Esophagus squamous epithelium (tissue), 5 donors: ENCODE measurements around the gene KLLN. TPM values are rescaled to one million over a fixed set of nuclear protein-coding genes. Genes with fewer than 3 reads are reported as not detected.
"Not testable (repeated sequence)": the region's sequence is repeated elsewhere in the genome, so short reads cannot be mapped to it uniquely, and the experiment has no call there.

Experiments
- DNase-seq: peaks from one replicate; lab custom pipeline; 2025; lab: John Stamatoyannopoulos, UW
- H3K27ac ChIP-seq, 4 donors: fragments of 200-600 bp; sonication (generic); one replicate each; pipeline ENCODE4 v1.5.1; 2016 to 2019; ENCODE audit warnings: mild to moderate bottlenecking in 1 of 4
- H3K27me3 ChIP-seq, 4 donors: fragments of 200-600 bp; sonication (generic); 1 replicate in 3 of 4; 2 replicates in 1 of 4; pipeline versions ENCODE4 v1.5.1 to v1.6.0; 2017 to 2021; ENCODE audit warnings: antibody characterized with exemption in 1 of 4
- H3K36me3 ChIP-seq, 3 donors: fragments of 200-600 bp; sonication (generic); one replicate each; pipeline ENCODE4 v1.5.1; 2016 to 2019
- H3K4me1 ChIP-seq, 3 donors: fragments of 200-600 bp; sonication (generic); one replicate each; pipeline ENCODE4 v1.5.1; 2017 to 2019
- H3K4me3 ChIP-seq, 4 donors: fragments of 200-600 bp; sonication (generic); 1 replicate in 3 of 4; 2 replicates in 1 of 4; pipeline ENCODE4 v1.5.1; 2016 to 2019; ENCODE audit warnings: mild to moderate bottlenecking in 2 of 4, moderate library complexity in 1 of 4
- H3K9me3 ChIP-seq, 3 donors: fragments of 200-600 bp; sonication (generic); one replicate each; pipeline ENCODE4 v1.5.1; 2016 to 2019
- POLR2A ChIP-seq, 4 donors: fragments of 450-650 bp; IDR thresholded peaks; one replicate each; pipeline ENCODE4 v1.6.1; 2017; ENCODE audit warnings: antibody characterized with exemption in 4 of 4, mild to moderate bottlenecking in 4 of 4, moderate library complexity in 3 of 4
- WGBS, 2 donors: methylation state at CpG; one replicate each; pipeline ENCODE4 v1.1.5; 2018; 5-methylcytosine and 5-hydroxymethylcytosine counted together
- intact Hi-C: fragments of 100-400 bp; cut with DNase I; formaldehyde crosslinking; loops from one replicate; pipeline ENCODE4 v1.15.0; 2022
- total RNA-seq, 4 donors: library from RNA; depleted of rRNA; stranded (reverse); fragments of >200 nt; gene quantifications; one replicate each; pipeline ENCODE4 v1.1.0, GENCODE V29; 2016
- TF ChIP-seq, protein P1 (sequence below), 6 experiments: fragments of 450-650 bp in 4 of 6; fragments of 200-600 bp in 2 of 6; sonication (generic) in 2 of 6; IDR thresholded peaks; one replicate each; pipeline ENCODE4 v1.5.1; 2016 to 2019; ENCODE audit warnings: antibody characterized with exemption in 6 of 6, mild to moderate bottlenecking in 4 of 6, moderate library complexity in 4 of 6
- donor health status: DM: yes; HTN: yes; CAD: no.

KLLN gene
- total RNA-seq, 4 donors from 2014 or later, result 0.11 to 0.91 (median 0.40) TPM

DNA sequence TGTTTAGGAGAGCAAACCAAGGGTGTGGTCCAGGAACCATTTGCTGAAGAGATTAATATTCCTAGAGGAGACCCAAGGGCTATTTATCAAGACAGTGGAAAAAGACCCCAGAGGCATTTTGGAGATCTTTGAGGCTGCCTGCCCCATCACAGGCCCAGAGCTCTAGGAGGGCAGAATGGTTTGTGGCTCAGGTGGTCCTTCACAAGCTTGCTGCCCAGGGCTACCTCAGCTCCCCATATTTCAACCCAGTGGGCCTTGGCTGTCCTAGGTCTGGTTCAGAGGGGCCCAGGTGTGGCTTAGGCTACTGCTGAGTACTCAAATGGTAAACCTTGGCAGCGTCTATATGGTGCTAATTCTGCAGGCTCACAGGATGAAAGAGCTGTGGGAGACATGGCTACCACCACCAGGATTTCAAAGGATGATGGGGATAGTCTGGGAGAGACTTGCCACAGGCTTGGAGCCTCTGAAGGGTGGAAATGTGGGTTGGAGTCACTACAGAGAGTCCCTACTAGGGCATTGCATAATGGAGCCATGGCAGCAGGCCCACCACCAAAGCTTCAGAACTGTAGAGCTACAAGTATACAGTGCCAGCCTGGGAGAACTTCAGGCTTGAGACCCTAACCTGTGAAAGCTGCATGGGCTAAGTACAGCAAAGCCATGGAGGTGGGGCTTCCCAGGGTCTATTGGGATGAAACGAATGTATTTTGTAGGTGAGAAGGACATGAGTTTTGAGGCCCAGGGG, 24.4 kb upstream of the KLLN start:
- intact Hi-C loops, result no loop called here
- Histone ChIP-seq H3K4me3 (no peak overlapping the region), H3K9me3 (no peaks in the 10 kb centered on the region), H3K36me3 (peaks cover 0 to 33% (median 0%) of the 10 kb centered on the region in 3 donors), H3K27ac (no peak overlapping the region), H3K27me3 (no peaks in the 10 kb centered on the region), H3K4me1 (peaks cover 0 to under 1% (median 0%) of the 10 kb centered on the region in 3 donors)
- WGBS, 2 donors, result 83 to 100% methylated on average over 1 of the region's 2 CpGs
- no peak for DNase-seq
- TF ChIP-seq, protein P1, sequence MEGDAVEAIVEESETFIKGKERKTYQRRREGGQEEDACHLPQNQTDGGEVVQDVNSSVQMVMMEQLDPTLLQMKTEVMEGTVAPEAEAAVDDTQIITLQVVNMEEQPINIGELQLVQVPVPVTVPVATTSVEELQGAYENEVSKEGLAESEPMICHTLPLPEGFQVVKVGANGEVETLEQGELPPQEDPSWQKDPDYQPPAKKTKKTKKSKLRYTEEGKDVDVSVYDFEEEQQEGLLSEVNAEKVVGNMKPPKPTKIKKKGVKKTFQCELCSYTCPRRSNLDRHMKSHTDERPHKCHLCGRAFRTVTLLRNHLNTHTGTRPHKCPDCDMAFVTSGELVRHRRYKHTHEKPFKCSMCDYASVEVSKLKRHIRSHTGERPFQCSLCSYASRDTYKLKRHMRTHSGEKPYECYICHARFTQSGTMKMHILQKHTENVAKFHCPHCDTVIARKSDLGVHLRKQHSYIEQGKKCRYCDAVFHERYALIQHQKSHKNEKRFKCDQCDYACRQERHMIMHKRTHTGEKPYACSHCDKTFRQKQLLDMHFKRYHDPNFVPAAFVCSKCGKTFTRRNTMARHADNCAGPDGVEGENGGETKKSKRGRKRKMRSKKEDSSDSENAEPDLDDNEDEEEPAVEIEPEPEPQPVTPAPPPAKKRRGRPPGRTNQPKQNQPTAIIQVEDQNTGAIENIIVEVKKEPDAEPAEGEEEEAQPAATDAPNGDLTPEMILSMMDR (IDR thresholded peaks at IDR 0.05), result no peak
- no peak for TF ChIP-seq POLR2A (IDR thresholded peaks at IDR 0.05)

DNA sequence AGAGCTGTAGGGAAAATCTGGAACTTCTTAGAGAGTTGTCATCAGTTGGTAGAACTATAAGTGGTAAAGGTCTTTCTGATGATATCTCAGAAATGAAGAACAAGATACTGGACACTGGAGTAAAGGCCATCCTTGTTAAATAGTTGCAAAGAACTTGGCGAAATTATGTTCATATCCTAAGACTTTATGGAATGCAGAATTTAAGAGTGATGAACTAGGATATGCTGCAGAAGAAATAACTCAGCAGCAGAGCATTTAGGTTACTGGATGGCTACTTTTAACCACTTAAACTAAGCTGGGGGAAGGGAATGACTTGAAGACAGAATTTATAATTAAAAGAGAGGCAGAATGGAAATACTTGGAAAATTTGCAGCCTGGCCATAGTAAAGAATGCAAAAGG, 23.8 kb upstream of the KLLN start:
- Histone ChIP-seq H3K4me1 (peaks cover 0 to 6% (median 0%) of the 10 kb centered on the region in 3 donors), H3K27me3 (no peaks in the 10 kb centered on the region), H3K27ac (no peak overlapping the region), H3K4me3 (no peak overlapping the region), H3K36me3 (peaks cover 0 to 33% (median 0%) of the 10 kb centered on the region in 3 donors), H3K9me3 (no peaks in the 10 kb centered on the region)
- no peak for TF ChIP-seq POLR2A (IDR thresholded peaks at IDR 0.05)
- TF ChIP-seq, protein P1 (IDR thresholded peaks at IDR 0.05), result no peak
- no peak for DNase-seq
- intact Hi-C loops, result no loop called here
- WGBS, 2 donors, result 92 to 100% methylated on average over 1 of the region's 1 CpG

DNA sequence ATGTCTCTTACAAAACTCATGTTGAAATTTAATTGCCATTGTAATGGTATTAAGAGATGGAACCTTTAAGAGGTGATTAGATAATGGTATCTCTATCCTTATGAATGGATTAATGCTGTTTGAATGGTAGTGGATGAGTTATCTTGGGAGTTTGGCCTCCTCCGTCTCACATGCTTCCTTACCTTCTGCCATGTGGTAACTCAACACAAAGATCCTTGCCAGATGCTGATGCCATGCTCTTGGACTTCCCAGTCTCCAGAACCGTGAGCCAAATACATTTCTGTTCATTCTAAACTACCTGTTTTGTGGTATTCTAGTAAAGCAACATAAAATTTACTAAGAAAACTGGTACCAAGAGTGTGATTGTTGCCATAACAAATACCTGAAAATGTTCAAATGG, 23.3 kb upstream of the KLLN start:
- no peak for DNase-seq
- H3K4me3 ChIP-seq, result no peak overlapping the region
- no peaks in the 10 kb centered on the region for H3K27me3 ChIP-seq
- H3K27ac ChIP-seq, result no peak overlapping the region
- TF ChIP-seq, protein P1 (IDR thresholded peaks at IDR 0.05), result no peak
- TF ChIP-seq POLR2A (IDR thresholded peaks at IDR 0.05), result no peak
- intact Hi-C loops, result no loop called here
- WGBS, 2 donors, result 97 to 98% methylated on average over 2 of the region's 2 CpGs
- H3K9me3 ChIP-seq, result no peaks in the 10 kb centered on the region
- H3K36me3 ChIP-seq, result peaks cover 0 to 33% (median 0%) of the 10 kb centered on the region in 3 donors
- H3K4me1 ChIP-seq, result peaks cover 0 to 9% (median 0%) of the 10 kb centered on the region in 3 donors

DNA sequence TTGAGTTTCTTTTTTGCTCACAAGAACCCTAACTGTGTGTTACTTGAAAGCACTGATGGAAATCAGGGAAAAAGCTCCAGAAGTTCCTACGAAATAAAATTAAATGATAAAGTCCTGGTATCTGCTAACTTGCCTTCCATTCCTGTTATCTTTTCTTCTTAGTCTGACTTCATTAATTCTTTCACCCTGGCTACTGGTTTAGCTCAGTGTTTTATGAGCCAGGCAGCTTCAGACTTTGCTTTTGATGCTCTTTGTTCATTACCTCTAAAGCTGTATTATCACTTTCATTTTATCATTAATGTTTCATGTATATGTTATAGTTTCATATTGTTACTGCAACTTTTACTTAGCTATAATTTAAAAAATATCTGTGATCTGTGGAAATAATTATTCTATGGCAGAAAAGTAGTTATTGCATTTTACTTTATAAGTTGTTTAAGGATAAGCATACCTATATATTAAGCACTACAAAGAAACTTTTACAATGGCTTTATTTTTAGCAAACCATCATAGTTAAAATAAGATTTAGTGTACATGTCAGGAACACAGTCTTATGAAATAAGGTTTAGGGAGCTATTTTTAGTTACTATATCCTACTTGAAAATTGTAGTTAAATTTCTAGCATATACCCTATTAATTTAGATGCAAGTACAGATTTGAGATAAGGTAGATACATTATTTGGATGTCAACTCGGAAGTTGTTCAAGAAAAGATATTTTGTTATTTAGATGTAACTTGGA, 19.4 kb upstream of the KLLN start:
- Histone ChIP-seq H3K4me3 (no peak overlapping the region), H3K4me1 (peaks cover 0 to 18% (median 0%) of the 10 kb centered on the region in 3 donors), H3K9me3 (no peaks in the 10 kb centered on the region), H3K27me3 (no peaks in the 10 kb centered on the region), H3K36me3 (peaks cover 0 to 55% (median 4%) of the 10 kb centered on the region in 3 donors), H3K27ac (no peak overlapping the region)
- TF ChIP-seq, protein P1 (IDR thresholded peaks at IDR 0.05), result no peak
- TF ChIP-seq POLR2A (IDR thresholded peaks at IDR 0.05), result no peak
- WGBS, 2 donors, result 79 to 82% methylated on average over 2 of the region's 2 CpGs
- intact Hi-C loops, result no loop called here
- no peak for DNase-seq

DNA sequence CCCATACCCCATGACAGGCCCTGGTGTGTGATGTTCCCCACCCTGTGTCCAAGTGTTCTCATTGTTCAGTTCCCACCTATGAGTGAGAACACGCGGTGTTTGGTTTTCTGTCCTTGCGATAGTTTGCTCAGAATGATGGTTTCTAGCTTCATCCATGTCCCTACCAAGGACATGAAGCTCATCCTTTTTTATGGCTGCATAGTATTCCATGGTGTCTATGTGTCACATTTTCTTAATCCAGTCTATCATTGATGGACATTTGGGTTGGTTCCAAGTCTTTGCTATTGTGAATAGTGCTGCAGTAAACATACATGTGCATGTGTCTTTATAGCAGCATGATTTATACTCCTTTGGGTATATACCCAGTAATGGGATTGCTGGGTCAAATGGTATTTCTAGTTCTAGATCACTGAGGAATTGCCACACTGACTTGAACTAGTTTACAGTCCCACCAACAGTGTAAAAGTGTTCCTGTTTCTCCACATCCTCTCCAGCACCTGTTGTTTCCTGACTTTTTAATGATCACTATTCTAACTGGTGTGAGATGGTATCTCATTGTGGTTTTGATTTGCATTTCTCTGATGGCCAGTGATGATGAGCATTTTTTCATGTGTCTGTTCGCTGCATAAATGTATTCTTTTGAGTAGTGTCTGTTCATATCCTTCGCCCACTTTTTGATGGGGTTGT, 18.2 kb upstream of the KLLN start:
- Histone ChIP-seq H3K4me1 (peaks cover 0 to 28% (median 0%) of the 10 kb centered on the region in 3 donors), H3K36me3 (peaks cover 0 to 44% (median 4%) of the 10 kb centered on the region in 3 donors)
- H3K4me3 ChIP-seq, DNase-seq, intact Hi-C loops, H3K9me3 ChIP-seq, H3K27ac ChIP-seq, H3K27me3 ChIP-seq: not testable (repeated sequence)
- 97 to 99% methylated on average over 5 of the region's 5 CpGs for WGBS, 2 donors
